HFF-Myc (cell line): ENCODE measurements around the gene EML1.

Experiments
- DNase-seq: peaks from one replicate; pipeline ENCODE4 v3.0.0-alpha.2; 2011; ENCODE audit warnings: low read depth; ENCODE audit errors: extremely low read depth
- H3K4me3 ChIP-seq: replicated peaks from 2 replicates; pipeline ENCODE4 v1.5.1; 2011; ENCODE audit warnings: low read depth, mild to moderate bottlenecking, control low read depth, low read length
- CTCF ChIP-seq: IDR thresholded peaks from 2 replicates; pipeline ENCODE4 v1.5.1; 2012; ENCODE audit warnings: mild to moderate bottlenecking, low read depth, low read length, control low read depth; ENCODE audit errors: missing control alignments

EML1 gene

GRCh38 chr14:99865408-99865807 lies 72.2 kb downstream of the EML1 start:
- H3K4me3 ChIP-seq, result no peak overlapping the region
- no peak for TF ChIP-seq CTCF
- DNase-seq, result no peak

GRCh38 chr14:99870617-99871016 lies 77.4 kb downstream of the EML1 start:
- no peak overlapping the region for H3K4me3 ChIP-seq
- TF ChIP-seq CTCF, result no peak
- no peak for DNase-seq

- DNase-seq, result no peak
- H3K4me3 ChIP-seq, result no peak overlapping the region
- TF ChIP-seq CTCF, result no peak
These were observed 78.6 kb downstream of the EML1 start for GRCh38 chr14:99871771-99872170.

GRCh38 chr14:99872786-99873440 lies 79.7 kb downstream of the EML1 start:
- TF ChIP-seq CTCF, result no peak
- no peak overlapping the region for H3K4me3 ChIP-seq
- no peak for DNase-seq

GRCh38 chr14:99873653-99874052 lies 80.4 kb downstream of the EML1 start:
- no peak for TF ChIP-seq CTCF
- H3K4me3 ChIP-seq, result no peak overlapping the region
- DNase-seq, result no peak

GRCh38 chr14:99874306-99874705 lies 81.1 kb downstream of the EML1 start:
- no peak for TF ChIP-seq CTCF
- DNase-seq, result no peak
- H3K4me3 ChIP-seq, result no peak overlapping the region

- TF ChIP-seq CTCF, result no peak
- DNase-seq, result no peak
- no peak overlapping the region for H3K4me3 ChIP-seq
These were observed 82.2 kb downstream of the EML1 start for GRCh38 chr14:99875421-99875820.
